IMR-90 (cell line): ENCODE data around the gene HIVEP3. TPM values are rescaled to one million over a fixed set of nuclear protein-coding genes. Genes with fewer than 3 reads are reported as not detected.

ENCODE experiments used
- ATAC-seq: fragments of 200-7000 bp; cut with Tn5 transposase; 2 replicates; pipeline ENCODE4 v1.9.1; 2020; ENCODE audit warnings: low read depth, mild to moderate bottlenecking, moderate library complexity
- BruUV-seq: library from RNA; stranded (reverse); fragments of 400-500 nt; replicated peaks from 2 replicates; lab custom pipeline; 2021; lab: Mats Ljungman, UMichigan
- CTCF ChIA-PET: fragments of 300-600 bp; formaldehyde crosslinking; extraction: SDS; loops from one replicate; lab custom pipeline; 2021; ENCODE audit warnings: antibody characterized with exemption; lab: Yijun Ruan, JAX
- POLR2A ChIA-PET: fragments of 300-600 bp; sonication (Branson Sonifier 250); formaldehyde crosslinking; loops from one replicate; lab custom pipeline; 2022; ENCODE audit warnings: antibody characterized with exemption; ENCODE audit not compliant: unreplicated experiment; lab: Charles Lee
- DNase-seq: peaks from one replicate; pipeline ENCODE4 v3.0.0; 2013
- H2AFZ ChIP-seq: replicated peaks from 2 replicates; pipeline ENCODE3; 2013; ENCODE audit warnings: low read length, mild to moderate bottlenecking; ENCODE audit not compliant: poor library complexity
- H2AK5ac ChIP-seq: 2 replicates; pipeline ENCODE4 v1.6.1; 2013; ENCODE audit warnings: low read depth, low read length, inconsistent platforms
- H2AK9ac ChIP-seq: replicated peaks from 2 replicates; pipeline ENCODE3; 2013; ENCODE audit warnings: mild to moderate bottlenecking, low read depth, low read length, moderate library complexity; ENCODE audit not compliant: poor library complexity
- H2BK120ac ChIP-seq: 2 replicates; pipeline ENCODE4 v1.6.1; 2013; ENCODE audit warnings: low read depth, low read length, inconsistent platforms
- H2BK15ac ChIP-seq: 3 replicates; pipeline ENCODE4 v1.6.1; 2013; ENCODE audit warnings: low read depth, low read length, inconsistent platforms
- H2BK20ac ChIP-seq: 2 replicates; pipeline ENCODE4 v1.6.1; 2013; ENCODE audit warnings: low read depth, mild to moderate bottlenecking, inconsistent platforms, low read length, moderate library complexity
- H2BK5ac ChIP-seq: 2 replicates; pipeline ENCODE4 v1.6.1; 2013; ENCODE audit warnings: mild to moderate bottlenecking, low read depth, low read length, inconsistent platforms; ENCODE audit not compliant: poor library complexity, severe bottlenecking
- H3K14ac ChIP-seq: replicated peaks from 2 replicates; pipeline ENCODE4 v1.6.1; 2013; ENCODE audit warnings: low read depth, low read length, inconsistent platforms
- H3K18ac ChIP-seq: 2 replicates; pipeline ENCODE4 v1.6.1; 2013; ENCODE audit warnings: low read depth, low read length, control low read depth
- H3K23ac ChIP-seq: 2 replicates; pipeline ENCODE4 v1.6.1; 2013; ENCODE audit warnings: low read depth, low read length, inconsistent platforms
- H3K27ac ChIP-seq: 2 replicates; pipeline ENCODE4 v1.5.1; 2013; ENCODE audit warnings: mild to moderate bottlenecking, control low read depth, low read length; ENCODE audit not compliant: insufficient read depth
- H3K27me3 ChIP-seq: 2 replicates; pipeline ENCODE4 v1.6.1; 2013; ENCODE audit warnings: low read length; ENCODE audit not compliant: control insufficient read depth, insufficient read depth
- H3K36me3 ChIP-seq: 2 replicates; pipeline ENCODE4 v1.6.1; 2013; ENCODE audit warnings: low read length, mixed read lengths; ENCODE audit not compliant: control insufficient read depth, insufficient read depth
- H3K4ac ChIP-seq: 2 replicates; pipeline ENCODE4 v1.6.1; 2013; ENCODE audit warnings: low read depth, low read length, inconsistent platforms
- H3K4me1 ChIP-seq: 2 replicates; pipeline ENCODE4 v1.6.1; 2013; ENCODE audit warnings: low read length, mixed read lengths; ENCODE audit not compliant: control insufficient read depth, insufficient read depth
- H3K4me2 ChIP-seq: 2 replicates; pipeline ENCODE4 v1.6.1; 2013; ENCODE audit warnings: low read depth, mild to moderate bottlenecking, control low read depth, low read length, moderate library complexity
- H3K4me3 ChIP-seq: 2 replicates; pipeline ENCODE4 v1.5.1; 2013; ENCODE audit warnings: low read depth, mild to moderate bottlenecking, control low read depth, low read length, moderate library complexity; ENCODE audit not compliant: insufficient read depth
- H3K56ac ChIP-seq: 2 replicates; pipeline ENCODE4 v1.6.1; 2013; ENCODE audit warnings: low read length, inconsistent platforms; ENCODE audit not compliant: insufficient read depth; ENCODE audit errors: extremely low read depth
- H3K79me1 ChIP-seq, 2 experiments: 2 replicates each; pipeline ENCODE4 v1.6.1; 2013; ENCODE audit warnings: low read length in 2 of 2, inconsistent platforms in 1 of 2, low read depth in 1 of 2
- H3K9ac ChIP-seq: 2 replicates; pipeline ENCODE4 v1.6.1; 2013; ENCODE audit warnings: low read depth, low read length, control low read depth
- H3K9me1 ChIP-seq: 2 replicates; pipeline ENCODE4 v1.6.1; 2013; ENCODE audit warnings: low read length, inconsistent platforms; ENCODE audit not compliant: insufficient read depth
- H3K9me3 ChIP-seq: 2 replicates; pipeline ENCODE4 v1.6.1; 2013; ENCODE audit warnings: low read length; ENCODE audit not compliant: control insufficient read depth, insufficient read depth
- H4K20me1 ChIP-seq: 2 replicates; pipeline ENCODE4 v1.6.1; 2013; ENCODE audit warnings: low read length, inconsistent platforms; ENCODE audit not compliant: insufficient read depth
- H4K5ac ChIP-seq: 2 replicates; pipeline ENCODE4 v1.6.1; 2013; ENCODE audit warnings: mild to moderate bottlenecking, low read depth, low read length, control low read depth
- H4K8ac ChIP-seq, 2 experiments: 2 replicates each; pipeline ENCODE4 v1.6.1; 2013; ENCODE audit warnings: low read depth in 2 of 2, low read length in 2 of 2, control low read depth in 1 of 2, inconsistent platforms in 1 of 2
- H4K91ac ChIP-seq: 2 replicates; pipeline ENCODE4 v1.6.1; 2013; ENCODE audit warnings: low read depth, low read length, inconsistent platforms; ENCODE audit not compliant: insufficient read depth
- FOS ChIP-seq: fragments of 150-350 bp; IDR thresholded peaks from 2 replicates; pipeline ENCODE4 v1.6.1; 2016; ENCODE audit warnings: low read depth, low read length
- WGBS, 2 experiments: methylation state at CpG; one replicate each; pipeline versions ENCODE4 v1.1.5 to v1.1.7; 2013; ENCODE audit warnings: missing lambda C conversion rate in 2 of 2; ENCODE audit not compliant: insufficient read length in 1 of 2; ENCODE audit errors: extremely low coverage in 2 of 2; 5-methylcytosine and 5-hydroxymethylcytosine counted together
- dilution Hi-C: fragments of 300-500 bp; cut with HindIII; formaldehyde crosslinking; loops from one replicate; pipeline ENCODE4 v1.14.3; 2018; ENCODE audit warnings: low sequenced_read_pairs; ENCODE audit not compliant: unreplicated experiment
- in situ Hi-C: fragments of 300-500 bp; cut with MboI; formaldehyde crosslinking; loops from 3 replicates; pipeline ENCODE4 v1.14.3; 2019; ENCODE audit warnings: low sequenced_read_pairs, inconsistent platforms, mixed read lengths
- intact Hi-C: fragments of 100-400 bp; cut with micrococcal nuclease; formaldehyde crosslinking; loops from 2 replicates; pipeline ENCODE4 v1.10.0; 2022
- polyA plus RNA-seq, 3 experiments: library from polyadenylated mRNA; depleted of rRNA; stranded (reverse); fragments of >200 nt; gene quantifications; 2 replicates each; pipeline ENCODE4 v1.2.3, GENCODE V29; 2012; ENCODE audit warnings: low replicate concordance in 1 of 3
- total RNA-seq: library from RNA; depleted of rRNA; stranded (reverse); fragments of >200 nt; gene quantifications from 2 replicates; pipeline ENCODE4 v1.2.3, GENCODE V29; 2012

HIVEP3 gene
- total and polyA plus RNA-seq, 2 of the 4 experiments (the other 2 are of a cell fraction): 1.4 to 4.0 TPM

- intact Hi-C loops: no loop called here
- Histone ChIP-seq H2BK15ac (no peak overlapping the region), H3K4me3 (no peak overlapping the region), H3K14ac (no peak overlapping the region), H3K23ac (no peak overlapping the region), H2AFZ (no peak overlapping the region), H3K36me3 (no peaks in the 10 kb centered on the region), H2AK5ac (no peak overlapping the region), H4K20me1 (no peaks in the 10 kb centered on the region), H3K9me1 (no peaks in the 10 kb centered on the region), H3K9me3 (no peaks in the 10 kb centered on the region), H3K56ac (no peak overlapping the region), H4K5ac (no peak overlapping the region), H3K27ac (no peak overlapping the region), H3K79me1 (peaks cover 0 to 4% of the 10 kb centered on the region in 2 experiments; a peak in 1 of 4 replicates), H3K9ac (no peak overlapping the region), H2BK5ac (no peak overlapping the region), H3K18ac (no peak overlapping the region), H2BK120ac (no peak overlapping the region), H4K91ac (no peak overlapping the region), H2AK9ac (no peak overlapping the region), H4K8ac (no peak overlapping the region), H3K4me1 (no peaks in the 10 kb centered on the region), H3K27me3 (no peaks in the 10 kb centered on the region), H2BK20ac (no peak overlapping the region), H3K4me2 (no peak overlapping the region), H3K4ac (no peak overlapping the region)
- ChIA-PET CTCF (no interaction called here), POLR2A (no interaction called here)
- BruUV-seq: no TSS peak
- DNase-seq (no peak), ATAC-seq (no peak)
- in situ Hi-C loops: no loop called here
- dilution Hi-C loops: no loop called here
- whole genome bisulfite sequencing, 2 experiments: 83% methylated on average over 5 of the region's 5 CpGs; no CpG with 5 or more reads in 1 of the 2 experiments
- no peak for TF ChIP-seq FOS
Measured at GRCh38 chr1:41566274-41566885, 352.3 kb downstream of the HIVEP3 start.
